CD4-positive, alpha-beta memory T cell (primary cell): ENCODE data around the gene TRPC1. TPM values are rescaled to one million over a fixed set of nuclear protein-coding genes. Genes with fewer than 3 reads are reported as not detected.

Source experiments
- CTCF ChIA-PET: fragments of 350-600 bp; sonication (Branson Sonifier 250); formaldehyde crosslinking; loops from one replicate; lab custom pipeline; 2021; ENCODE audit warnings: inconsistent platforms; ENCODE audit not compliant: partially characterized antibody; lab: Charles Lee
- POLR2A ChIA-PET: fragments of 350-600 bp; sonication (Branson Sonifier 250); formaldehyde crosslinking; loops from one replicate; lab custom pipeline; 2021; ENCODE audit not compliant: partially characterized antibody; lab: Charles Lee
- DNase-seq, 5 donors: peaks; one replicate each; pipeline versions ENCODE4 v3.0.0 to v3.0.0-alpha.2; 2020 to 2022; ENCODE audit warnings: mixed read lengths in 1 of 5
- H3K27ac ChIP-seq: one replicate; pipeline ENCODE4 v1.7.0; 2013; ENCODE audit warnings: low read depth, low read length
- H3K27me3 ChIP-seq: 2 replicates; pipeline ENCODE4 v1.7.0; 2013; ENCODE audit warnings: mild to moderate bottlenecking, low read length, moderate library complexity; ENCODE audit not compliant: insufficient read depth
- H3K36me3 ChIP-seq: 2 replicates; pipeline ENCODE4 v1.7.0; 2013; ENCODE audit warnings: mild to moderate bottlenecking, low read length, moderate library complexity; ENCODE audit not compliant: insufficient read depth
- H3K4me1 ChIP-seq: 2 replicates; pipeline ENCODE4 v1.7.0; 2013; ENCODE audit warnings: mild to moderate bottlenecking, low read length, moderate library complexity; ENCODE audit not compliant: insufficient read depth
- H3K4me3 ChIP-seq, 2 donors: one replicate each; pipeline ENCODE4 v1.7.0; 2013; ENCODE audit warnings: low read length in 2 of 2, mild to moderate bottlenecking in 1 of 2
- H3K9me3 ChIP-seq, 2 donors: one replicate each; pipeline ENCODE4 v1.7.0; 2013; ENCODE audit warnings: low read length in 2 of 2, control low read depth in 1 of 2; ENCODE audit not compliant: control insufficient read depth in 1 of 2
- H3K27ac Mint-ChIP-seq, 7 donors: one replicate each; pipeline ENCODE4 v1.8.0; 2020 to 2021; ENCODE audit warnings: mixed read lengths in 7 of 7, mild to moderate bottlenecking in 6 of 7, inconsistent platforms in 3 of 7, moderate library complexity in 3 of 7
- H3K27me3 Mint-ChIP-seq, 2 donors: one replicate each; pipeline ENCODE4 v1.8.0; 2020 to 2021; ENCODE audit warnings: mixed read lengths in 2 of 2
- H3K36me3 Mint-ChIP-seq, 2 donors: one replicate each; pipeline ENCODE4 v1.8.0; 2020 to 2021; ENCODE audit warnings: mixed read lengths in 2 of 2, inconsistent platforms in 1 of 2, mild to moderate bottlenecking in 1 of 2
- H3K4me1 Mint-ChIP-seq, 4 donors: one replicate each; pipeline ENCODE4 v1.8.0; 2020 to 2021; ENCODE audit warnings: mixed read lengths in 4 of 4, mild to moderate bottlenecking in 1 of 4
- H3K4me3 Mint-ChIP-seq, 8 donors: one replicate each; pipeline ENCODE4 v1.8.0; 2020 to 2021; ENCODE audit warnings: mixed read lengths in 8 of 8, mild to moderate bottlenecking in 7 of 8, moderate library complexity in 6 of 8, inconsistent platforms in 3 of 8
- H3K9me3 Mint-ChIP-seq, 8 donors: one replicate each; pipeline ENCODE4 v1.8.0; 2020 to 2021; ENCODE audit warnings: mixed read lengths in 8 of 8, mild to moderate bottlenecking in 5 of 8, inconsistent platforms in 3 of 8, moderate library complexity in 1 of 8
- intact Hi-C: fragments of 100-400 bp; cut with micrococcal nuclease; formaldehyde crosslinking; loops from one replicate; pipeline ENCODE4 v1.15.1; 2023
- polyA plus RNA-seq, 2 donors: library from polyadenylated mRNA; unstranded; fragments of 300-500 nt; fragmentation: Illumina TruSeq; gene quantifications; one replicate each; pipeline ENCODE4 v1.2.3, GENCODE V29; 2021
- total RNA-seq, 2 experiments: library from RNA; stranded (reverse); gene quantifications; one replicate each; pipeline ENCODE4 v1.2.3, GENCODE V29; 2021

The TRPC1 gene
- total RNA-seq, result 1 to 10 TPM; 6.0 to 8.8 TPM
- 1 to 10 TPM; 1.5 to 1.6 TPM for polyA plus RNA-seq

DNA sequence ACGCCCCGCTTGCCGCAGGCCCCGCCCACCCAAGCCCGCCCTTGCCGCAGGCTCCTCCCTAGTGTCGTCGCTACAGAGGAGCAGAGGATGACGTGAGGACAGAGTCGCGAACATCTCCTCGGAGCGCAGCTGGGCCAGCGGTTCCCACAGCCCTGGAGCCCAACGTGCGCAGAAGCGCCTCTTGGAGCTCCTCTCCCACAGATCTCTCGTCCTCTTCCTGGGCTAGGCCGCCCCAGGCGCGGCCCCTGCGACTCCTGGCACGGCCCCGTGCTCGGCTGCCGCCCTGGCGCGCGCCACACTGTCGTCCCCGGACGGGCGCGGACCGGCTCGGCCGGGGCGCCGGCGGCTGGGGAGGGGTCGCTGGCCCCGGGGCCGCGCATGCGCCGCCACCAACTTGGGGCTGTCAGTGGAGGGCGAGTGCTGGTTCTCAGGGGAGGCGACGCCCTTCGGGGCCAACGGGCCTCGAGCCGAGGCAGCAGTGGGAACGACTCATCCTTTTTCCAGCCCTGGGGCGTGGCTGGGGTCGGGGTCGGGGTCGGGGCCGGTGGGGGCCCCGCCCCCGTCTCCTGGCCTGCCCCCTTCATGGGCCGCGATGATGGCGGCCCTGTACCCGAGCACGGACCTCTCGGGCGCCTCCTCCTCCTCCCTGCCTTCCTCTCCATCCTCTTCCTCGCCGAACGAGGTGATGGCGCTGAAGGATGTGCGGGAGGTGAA lies at the start of gene TRPC1:
Gene TRPC1, plus strand, starts transcription at position 67 of the 714 bp plus-strand sequence. Its CDS starts 526 bp downstream, at position 593.
- Histone ChIP-seq H3K27ac (peak within 1 kb of the TSS; percentile 55), H3K4me3 (peak within 1 kb of the TSS; percentile 58 to 65), H3K27me3 (no peaks in the 10 kb centered on the region), H3K4me1 (peaks cover 12% of the 10 kb centered on the region), H3K36me3 (no peaks in the 10 kb centered on the region), H3K9me3 (no peaks in the 10 kb centered on the region)
- CTCF ChIA-PET, result interaction anchor here (1.1 to 2.0 kb wide), 2 partner anchors 137 to 145 kb away, joined by 3 to 7 read pairs; partner anchors contain the start of gene ATR
- H3K36me3 Mint-ChIP-seq, result peaks cover 0 to 2% of the 10 kb centered on the region in 2 donors
- H3K27me3 Mint-ChIP-seq, result peaks cover 8 to 15% of the 10 kb centered on the region in 2 donors
- H3K9me3 Mint-ChIP-seq, result no peaks in the 10 kb centered on the region
- DNase-seq, result peak; percentile 80 to 87 (median 84)
- intact Hi-C loops, result loop anchor here (1.0 to 5.0 kb wide), 5 partner anchors 128 to 1248 kb away; partner anchors contain the start of genes ATR, DIPK2A, PLS1 and U2SURP
- H3K4me1 Mint-ChIP-seq, result peaks cover 8 to 15% (median 15%) of the 10 kb centered on the region in 4 donors
- H3K4me3 Mint-ChIP-seq, result peak within 1 kb of the TSS; percentile 88 to 91 (median 90)
- H3K27ac Mint-ChIP-seq, result peak within 1 kb of the TSS; percentile 74 to 96 (median 95)
- POLR2A ChIA-PET, result interaction anchor here (0.8 to 2.3 kb wide), 8 partner anchors 9 to 1248 kb away, joined by 4 to 18 read pairs (median 6); partner anchors contain the start of genes ATR, DIPK2A, PLS1 and U2SURP

- H3K27me3 ChIP-seq, result no peaks in the 10 kb centered on the region
- intact Hi-C loops, result no loop called here
- H3K36me3 ChIP-seq, result no peaks in the 10 kb centered on the region
- ChIA-PET POLR2A (no interaction called here), CTCF (no interaction called here)
- Mint-ChIP-seq H3K36me3 (peaks cover 0 to 16% of the 10 kb centered on the region in 2 donors), H3K4me1 (no peaks in the 10 kb centered on the region), H3K4me3 (no peak overlapping the region), H3K9me3 (no peaks in the 10 kb centered on the region), H3K27me3 (no peaks in the 10 kb centered on the region), H3K27ac (no peak overlapping the region)
- H3K9me3 ChIP-seq, result no peaks in the 10 kb centered on the region
- no peak overlapping the region for H3K27ac ChIP-seq
- no peaks in the 10 kb centered on the region for H3K4me1 ChIP-seq
- no peak overlapping the region for H3K4me3 ChIP-seq
- DNase-seq, result no peak
Observed at GRCh38 chr3:142676151-142676550, 47.7 kb upstream of the TRPC1 start.

DNA sequence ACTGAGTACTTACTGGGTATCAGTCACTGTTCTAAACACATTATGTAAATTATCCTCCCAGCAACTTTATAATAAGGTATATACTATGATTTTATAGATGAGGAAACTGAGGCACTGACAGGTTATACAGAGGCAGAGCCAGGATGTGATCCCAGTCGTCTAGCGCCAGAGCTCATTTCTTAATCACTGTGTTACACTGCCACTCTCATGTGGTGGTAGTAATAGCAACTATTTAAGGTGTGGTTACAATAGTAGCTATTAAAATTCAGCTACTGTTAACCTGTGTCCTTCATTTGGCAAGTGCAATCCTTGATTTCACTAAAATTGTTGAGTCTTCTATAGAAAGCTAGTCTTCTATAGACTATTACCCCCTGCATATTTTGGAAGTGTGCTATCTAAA lies 43.1 kb upstream of the TRPC1 start:
- Histone ChIP-seq H3K27ac (no peak overlapping the region), H3K27me3 (no peaks in the 10 kb centered on the region), H3K36me3 (no peaks in the 10 kb centered on the region), H3K9me3 (no peaks in the 10 kb centered on the region), H3K4me3 (no peak overlapping the region), H3K4me1 (no peaks in the 10 kb centered on the region)
- ChIA-PET CTCF (no interaction called here), POLR2A (no interaction called here)
- Mint-ChIP-seq H3K27me3 (no peaks in the 10 kb centered on the region), H3K27ac (no peak overlapping the region), H3K4me1 (no peaks in the 10 kb centered on the region), H3K9me3 (no peaks in the 10 kb centered on the region), H3K4me3 (no peak overlapping the region), H3K36me3 (peaks cover 0 to 6% of the 10 kb centered on the region in 2 donors)
- no peak for DNase-seq
- intact Hi-C loops, result no loop called here

GRCh38 chr3:142690613-142691012 lies 33.2 kb upstream of the TRPC1 start:
- CTCF ChIA-PET, result no interaction called here
- Mint-ChIP-seq H3K27me3 (no peaks in the 10 kb centered on the region), H3K9me3 (no peaks in the 10 kb centered on the region), H3K27ac (no peak overlapping the region), H3K4me3 (no peak overlapping the region), H3K36me3 (peaks cover 0 to 10% of the 10 kb centered on the region in 2 donors), H3K4me1 (no peaks in the 10 kb centered on the region)
- Histone ChIP-seq H3K27ac (no peak overlapping the region), H3K36me3 (no peaks in the 10 kb centered on the region), H3K4me3 (no peak overlapping the region), H3K4me1 (no peaks in the 10 kb centered on the region), H3K27me3 (no peaks in the 10 kb centered on the region), H3K9me3 (no peaks in the 10 kb centered on the region)
- DNase-seq, result no peak
- intact Hi-C loops, result no loop called here
- POLR2A ChIA-PET, result no interaction called here

DNA sequence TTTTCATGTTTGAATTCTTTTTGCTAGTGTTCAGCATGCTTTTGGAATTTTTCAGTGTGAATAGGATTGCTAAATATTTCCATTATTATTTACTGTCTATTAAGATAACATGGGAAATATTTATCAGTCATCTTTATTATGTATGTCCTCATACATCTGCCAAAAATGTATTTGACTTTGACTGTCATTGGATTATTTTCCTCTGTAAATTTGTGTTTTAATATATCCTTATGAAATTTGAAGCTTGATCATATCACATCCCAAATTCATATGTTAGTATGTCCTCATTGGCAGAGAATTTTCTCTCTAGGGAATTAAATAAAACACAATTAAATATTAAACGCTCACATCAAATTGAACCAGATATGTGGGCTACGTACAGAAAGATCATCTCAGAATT lies 32.3 kb upstream of the TRPC1 start:
- Mint-ChIP-seq H3K27ac (no peak overlapping the region), H3K4me3 (no peak overlapping the region), H3K27me3 (no peaks in the 10 kb centered on the region), H3K9me3 (no peaks in the 10 kb centered on the region), H3K4me1 (no peaks in the 10 kb centered on the region), H3K36me3 (peaks cover 0 to 9% of the 10 kb centered on the region in 2 donors)
- H3K27me3 ChIP-seq, result no peaks in the 10 kb centered on the region
- no peak overlapping the region for H3K4me3 ChIP-seq
- CTCF ChIA-PET, result no interaction called here
- no peak for DNase-seq
- H3K4me1 ChIP-seq, result no peaks in the 10 kb centered on the region
- POLR2A ChIA-PET, result no interaction called here
- H3K27ac ChIP-seq, result no peak overlapping the region
- H3K36me3 ChIP-seq, result no peaks in the 10 kb centered on the region
- no peaks in the 10 kb centered on the region for H3K9me3 ChIP-seq
- intact Hi-C loops, result no loop called here

DNA sequence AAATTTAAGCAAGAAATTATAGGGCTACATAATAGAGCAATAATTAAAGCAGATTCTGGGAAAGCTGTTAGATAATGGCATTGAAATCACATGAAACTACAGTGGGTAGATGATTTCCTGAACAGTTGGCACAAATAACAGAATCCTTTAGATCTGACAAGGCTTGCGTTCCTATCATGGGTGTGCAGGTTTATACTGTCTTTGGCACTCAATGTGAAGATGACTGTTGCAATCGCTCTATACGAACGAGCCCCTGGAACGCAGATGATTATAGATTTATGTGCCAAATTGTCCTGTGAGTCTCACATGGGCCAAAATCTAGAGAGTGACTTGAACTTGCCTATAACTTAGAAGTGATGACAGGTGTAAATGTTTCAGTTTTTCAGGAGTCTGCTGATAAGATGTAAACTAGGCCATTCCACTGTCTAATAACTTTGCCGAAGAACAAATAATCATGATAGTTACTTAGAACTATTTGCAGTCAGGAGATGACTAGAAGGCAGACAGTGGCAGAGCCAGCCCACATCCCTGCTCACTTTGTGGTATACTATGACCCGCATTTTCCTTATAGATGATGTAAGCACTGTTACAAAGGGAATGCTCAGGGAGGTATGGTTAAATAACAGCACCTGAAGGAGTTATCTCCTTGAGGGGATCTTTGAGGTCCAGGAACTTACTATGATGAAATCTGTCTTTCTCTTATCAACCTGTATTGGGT lies 30.5 kb upstream of the TRPC1 start:
- Mint-ChIP-seq H3K27ac (no peak overlapping the region), H3K36me3 (peaks cover 0 to 8% of the 10 kb centered on the region in 2 donors), H3K9me3 (no peaks in the 10 kb centered on the region), H3K4me3 (no peak overlapping the region), H3K27me3 (peaks cover 0 to 1% of the 10 kb centered on the region in 2 donors), H3K4me1 (no peaks in the 10 kb centered on the region)
- Histone ChIP-seq H3K4me1 (no peaks in the 10 kb centered on the region), H3K9me3 (no peaks in the 10 kb centered on the region), H3K27me3 (no peaks in the 10 kb centered on the region), H3K36me3 (no peaks in the 10 kb centered on the region), H3K27ac (no peak overlapping the region), H3K4me3 (no peak overlapping the region)
- intact Hi-C loops, result no loop called here
- no peak for DNase-seq
- ChIA-PET POLR2A (no interaction called here), CTCF (no interaction called here)

- no peak overlapping the region for H3K4me3 Mint-ChIP-seq
- H3K4me1 ChIP-seq, result no peaks in the 10 kb centered on the region
- no peaks in the 10 kb centered on the region for H3K36me3 ChIP-seq
- H3K27me3 ChIP-seq, result no peaks in the 10 kb centered on the region
- no peak overlapping the region for H3K27ac Mint-ChIP-seq
- DNase-seq, result no peak
- H3K27me3 Mint-ChIP-seq, result peaks cover 0 to 3% of the 10 kb centered on the region in 2 donors
- H3K9me3 Mint-ChIP-seq, result no peaks in the 10 kb centered on the region
- intact Hi-C loops, result no loop called here
- H3K36me3 Mint-ChIP-seq, result peaks cover 0 to 4% of the 10 kb centered on the region in 2 donors
- no peak overlapping the region for H3K27ac ChIP-seq
- no peaks in the 10 kb centered on the region for H3K9me3 ChIP-seq
- no peak overlapping the region for H3K4me3 ChIP-seq
- ChIA-PET CTCF (no interaction called here), POLR2A (no interaction called here)
- no peaks in the 10 kb centered on the region for H3K4me1 Mint-ChIP-seq
Observed at GRCh38 chr3:142694225-142694624, 29.6 kb upstream of the TRPC1 start.
